Mucosa of descending colon (tissue), 3 donors: ENCODE data around the gene FLRT3. TPM values are rescaled to one million over a fixed set of nuclear protein-coding genes. Genes with fewer than 3 reads are reported as not detected.

ENCODE experiments used
- ATAC-seq: fragments of 200-7000 bp; cut with Tn5 transposase; one replicate; pipeline ENCODE4 v1.9.1; 2020; ENCODE audit warnings: mild to moderate bottlenecking, moderate library complexity
- DNase-seq, 3 donors: peaks; one replicate each; pipeline ENCODE4 v3.0.0-alpha.2; 2020
- H3K36me3 ChIP-seq: fragments of 200-600 bp; one replicate; pipeline ENCODE4 v1.8.0; 2021; ENCODE audit warnings: low read depth, mild to moderate bottlenecking
- H3K4me1 ChIP-seq: fragments of 200-600 bp; one replicate; pipeline ENCODE4 v1.8.0; 2021; ENCODE audit warnings: low read depth, mild to moderate bottlenecking
- H3K4me3 ChIP-seq: fragments of 200-600 bp; one replicate; pipeline ENCODE4 v1.8.0; 2021; ENCODE audit warnings: mild to moderate bottlenecking
- H3K9me3 ChIP-seq: fragments of 200-600 bp; one replicate; pipeline ENCODE4 v1.8.0; 2021; ENCODE audit warnings: mild to moderate bottlenecking
- intact Hi-C, 2 donors: fragments of 100-400 bp; cut with DNase I in 1 of 2; cut with micrococcal nuclease in 1 of 2; formaldehyde crosslinking; loops; one replicate each; pipeline versions ENCODE4 v1.11.0 to v1.11.1; 2022; cut with DNase I, micrococcal nuclease
- long read RNA-seq, 2 donors: library from polyadenylated mRNA; unstranded; transcript quantifications; one replicate each; pipeline ENCODE4 v2.0.0, GENCODE V29; 2019 to 2021
- total RNA-seq, 3 donors: library from RNA; stranded (reverse); fragmentation: NEBNext Ultra II Directional in 2 of 3; extraction: Animal tissue kit (Norgen Biotek cat#: 25700) in 2 of 3; gene quantifications; one replicate each; pipeline versions ENCODE4 v1.2.1 to v1.2.4, GENCODE V29; 2021 to 2023
- TF ChIP-seq, protein P1 (sequence below): fragments of 200-600 bp; IDR thresholded peaks from one replicate; pipeline ENCODE4 v1.8.0; 2022; ENCODE audit warnings: antibody characterized with exemption, mild to moderate bottlenecking
- donor health status: DM: no; HTN: no; CAD: no; lungs with moderate emphysema.
- donor health status: DM: no; HTN: no; CAD: no.
- donor health status: DM: no; HTN: yes; CAD: no.

Gene FLRT3
- 1 to 10 TPM; 2.7 to 8.6 (median 3.2) TPM for total RNA-seq
- long read RNA-seq, donor 1, partial matches to known transcripts, result 0 of 2 reads
- long read RNA-seq, donor 1, other reads (novel, unspliced or antisense), result 2 of 2 reads
- long read RNA-seq, donor 2, partial matches to known transcripts, result 0 of 1 reads
- long read RNA-seq, donor 2, other reads (novel, unspliced or antisense), result 0 of 1 reads

DNA sequence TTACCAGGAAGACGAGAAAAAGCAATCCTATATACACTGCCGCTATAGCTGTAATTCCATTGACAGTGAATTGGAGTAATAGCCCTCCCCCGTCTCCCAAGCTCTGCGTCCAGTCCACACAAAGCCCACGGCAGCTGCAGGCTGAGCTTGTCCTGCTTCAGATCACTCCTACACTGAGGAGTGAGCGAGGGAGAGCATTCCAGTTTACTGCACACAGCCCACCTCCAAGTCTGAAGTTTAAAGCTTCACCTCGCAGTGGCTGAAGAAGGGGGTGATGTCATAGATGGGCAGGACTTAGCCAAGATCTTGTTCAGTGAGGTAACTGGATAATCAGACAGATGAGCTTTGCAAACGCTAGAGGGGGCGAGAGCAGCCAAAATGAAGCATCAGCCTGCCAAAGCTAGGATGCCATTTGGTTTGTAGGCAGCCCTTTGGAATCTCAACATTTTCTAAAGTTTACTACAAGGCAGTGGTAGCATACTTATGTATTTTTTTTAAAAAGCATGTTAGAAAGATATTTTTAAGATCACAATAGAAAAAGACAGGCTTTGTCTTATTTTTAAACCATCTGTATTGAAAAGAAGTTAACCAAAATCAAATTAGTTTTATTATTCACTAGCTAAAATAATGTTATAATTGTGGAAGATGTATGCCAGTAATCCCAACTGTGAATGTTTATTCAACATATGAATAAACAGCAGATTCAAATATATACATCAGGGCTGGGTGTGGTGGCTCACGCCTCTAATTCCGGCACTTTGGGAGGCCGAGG lies at the start of gene FLRT3:
Gene FLRT3, minus strand, starts transcription at position 213 of the 772 bp plus-strand sequence. CDS start 10,106 bp downstream, outside the sequence.
- DNase-seq, result peak; percentile 47 to 88 (median 73)
- Histone ChIP-seq H3K4me1 (no peaks in the 10 kb centered on the region), H3K9me3 (no peaks in the 10 kb centered on the region), H3K36me3 (no peaks in the 10 kb centered on the region), H3K4me3 (no peak within 1 kb of the TSS)
- intact Hi-C loops, result no loop called here
- peak; percentile 98 for ATAC-seq
- TF ChIP-seq, protein P1, sequence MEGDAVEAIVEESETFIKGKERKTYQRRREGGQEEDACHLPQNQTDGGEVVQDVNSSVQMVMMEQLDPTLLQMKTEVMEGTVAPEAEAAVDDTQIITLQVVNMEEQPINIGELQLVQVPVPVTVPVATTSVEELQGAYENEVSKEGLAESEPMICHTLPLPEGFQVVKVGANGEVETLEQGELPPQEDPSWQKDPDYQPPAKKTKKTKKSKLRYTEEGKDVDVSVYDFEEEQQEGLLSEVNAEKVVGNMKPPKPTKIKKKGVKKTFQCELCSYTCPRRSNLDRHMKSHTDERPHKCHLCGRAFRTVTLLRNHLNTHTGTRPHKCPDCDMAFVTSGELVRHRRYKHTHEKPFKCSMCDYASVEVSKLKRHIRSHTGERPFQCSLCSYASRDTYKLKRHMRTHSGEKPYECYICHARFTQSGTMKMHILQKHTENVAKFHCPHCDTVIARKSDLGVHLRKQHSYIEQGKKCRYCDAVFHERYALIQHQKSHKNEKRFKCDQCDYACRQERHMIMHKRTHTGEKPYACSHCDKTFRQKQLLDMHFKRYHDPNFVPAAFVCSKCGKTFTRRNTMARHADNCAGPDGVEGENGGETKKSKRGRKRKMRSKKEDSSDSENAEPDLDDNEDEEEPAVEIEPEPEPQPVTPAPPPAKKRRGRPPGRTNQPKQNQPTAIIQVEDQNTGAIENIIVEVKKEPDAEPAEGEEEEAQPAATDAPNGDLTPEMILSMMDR, result peak; percentile 59

DNA sequence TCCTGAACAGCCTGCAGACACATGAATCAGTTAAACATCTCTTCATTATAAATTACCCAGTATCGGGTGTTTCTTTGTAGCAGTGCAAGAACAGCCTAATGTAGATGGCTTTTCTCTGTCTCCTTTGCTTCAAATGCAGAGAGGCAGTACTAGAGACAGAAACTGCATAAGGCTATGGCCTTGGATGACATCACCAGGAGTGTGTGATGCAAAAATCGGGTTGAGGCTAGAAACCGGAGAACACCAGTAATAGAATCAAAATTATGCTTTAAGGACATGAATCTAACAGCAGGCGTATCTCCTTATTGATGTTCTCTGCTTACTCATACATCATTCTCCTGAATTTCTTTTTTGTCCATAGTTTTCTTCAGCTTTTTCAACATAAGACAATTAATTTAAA lies 49.3 kb upstream of the FLRT3 start:
- Histone ChIP-seq H3K4me3 (no peak overlapping the region), H3K36me3 (no peaks in the 10 kb centered on the region), H3K9me3 (no peaks in the 10 kb centered on the region), H3K4me1 (no peaks in the 10 kb centered on the region)
- no peak for ATAC-seq
- intact Hi-C loops, result no loop called here
- DNase-seq, result no peak
- TF ChIP-seq, protein P1, result no peak

DNA sequence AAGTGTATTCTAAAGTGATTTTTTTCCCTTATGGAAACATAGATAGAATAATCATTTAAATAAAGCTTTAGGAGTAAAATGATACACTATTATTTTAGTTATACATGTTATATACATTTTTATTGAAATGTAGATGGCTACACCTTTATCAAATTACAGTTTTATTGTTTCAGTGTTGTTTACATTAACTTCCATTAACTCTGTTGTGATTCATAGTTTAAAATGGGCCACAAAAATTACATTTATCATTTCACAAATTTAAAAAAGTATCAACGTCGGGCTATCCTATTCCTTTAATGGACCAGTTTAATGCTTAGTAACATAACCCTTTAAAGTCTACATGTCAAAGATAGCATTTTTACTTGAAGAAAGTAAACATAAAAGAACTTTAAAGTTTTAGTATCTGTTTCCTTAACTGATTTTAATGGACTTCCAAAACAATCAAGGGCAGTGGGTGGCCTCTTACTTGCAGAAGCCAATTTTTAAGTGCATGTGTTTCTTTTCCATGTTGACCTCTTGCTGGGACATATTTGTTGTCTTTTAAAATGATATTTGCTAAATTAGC lies 47.8 kb upstream of the FLRT3 start:
- Histone ChIP-seq H3K4me1 (no peaks in the 10 kb centered on the region), H3K4me3 (no peak overlapping the region), H3K9me3 (no peaks in the 10 kb centered on the region), H3K36me3 (no peaks in the 10 kb centered on the region)
- TF ChIP-seq, protein P1, result no peak
- intact Hi-C loops, result no loop called here
- DNase-seq (no peak), ATAC-seq (no peak)

DNA sequence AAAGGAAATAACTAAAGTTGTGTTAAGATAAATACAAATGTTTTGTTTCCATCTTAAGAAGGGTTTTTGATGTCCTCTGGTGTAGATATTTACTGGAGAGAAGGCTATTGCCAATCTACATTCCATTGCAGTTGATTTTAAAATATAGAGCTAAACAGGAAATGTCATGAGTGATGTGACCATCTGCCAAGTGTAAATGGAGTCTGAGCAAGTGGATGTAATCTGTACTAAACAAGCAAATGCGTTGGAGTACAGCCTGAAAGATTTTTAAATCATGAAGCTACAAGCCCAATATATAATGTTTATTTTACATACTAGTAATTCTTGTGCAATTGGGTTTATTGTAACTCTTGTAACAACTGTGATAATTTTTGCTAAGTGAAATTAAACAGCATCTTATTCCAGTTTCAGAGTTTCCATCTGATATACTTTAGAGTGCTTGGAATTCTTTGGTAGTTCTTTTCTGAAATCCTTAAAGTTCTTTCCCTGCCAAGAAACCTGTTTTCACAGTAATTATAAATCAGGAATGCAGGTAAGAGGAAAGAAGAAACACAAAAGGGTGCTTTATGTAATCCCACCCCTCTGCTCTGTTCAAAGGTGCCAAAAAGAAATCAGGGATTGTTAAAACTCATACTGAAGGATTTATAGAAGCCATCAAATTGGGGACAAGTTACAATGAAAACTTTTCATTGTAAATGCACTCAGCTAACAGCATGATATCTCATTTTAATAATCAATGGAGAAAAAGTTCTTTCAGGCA lies 47.2 kb upstream of the FLRT3 start:
- Histone ChIP-seq H3K9me3 (no peaks in the 10 kb centered on the region), H3K4me3 (no peak overlapping the region), H3K4me1 (no peaks in the 10 kb centered on the region), H3K36me3 (no peaks in the 10 kb centered on the region)
- ATAC-seq (no peak), DNase-seq (no peak)
- intact Hi-C loops, result no loop called here
- TF ChIP-seq, protein P1, result no peak

DNA sequence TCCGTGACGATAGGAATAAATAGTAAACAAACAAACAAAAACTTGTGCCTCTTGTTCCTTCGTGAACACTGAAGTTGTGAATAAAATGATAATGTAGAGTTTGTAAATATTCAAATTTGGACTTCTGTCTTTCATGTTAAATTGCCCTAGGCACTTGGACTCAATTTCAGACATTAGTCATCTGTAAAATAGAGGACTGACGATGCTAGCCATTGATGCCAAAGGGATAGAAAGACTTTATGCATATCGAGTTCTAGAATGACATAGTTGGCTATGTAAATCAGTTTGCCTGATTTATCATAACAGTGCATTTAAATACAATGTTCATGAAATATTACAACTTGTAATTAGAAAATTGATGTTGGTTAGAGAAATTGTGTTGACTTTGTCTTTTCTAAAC lies 45.9 kb upstream of the FLRT3 start:
- Histone ChIP-seq H3K36me3 (no peaks in the 10 kb centered on the region), H3K4me3 (no peak overlapping the region), H3K9me3 (no peaks in the 10 kb centered on the region), H3K4me1 (no peaks in the 10 kb centered on the region)
- no peak for DNase-seq
- TF ChIP-seq, protein P1, result no peak
- intact Hi-C loops, result no loop called here
- no peak for ATAC-seq
